Epithelial cell of proximal tubule (primary cell): Measurements from ENCODE around the gene EPAS1. TPM values are rescaled to one million over a fixed set of nuclear protein-coding genes. Genes with fewer than 3 reads are reported as not detected.

ENCODE experiments used
- DNase-seq: peaks from one replicate; pipeline ENCODE4 v3.0.0-alpha.2; 2011; ENCODE audit warnings: low read depth
- H3K4me3 ChIP-seq: 2 replicates; pipeline ENCODE4 v1.5.1; 2011; ENCODE audit warnings: low read depth, mild to moderate bottlenecking, low read length
- CTCF ChIP-seq: conservative IDR thresholded peaks from 2 replicates; pipeline ENCODE4 v1.5.1; 2012; ENCODE audit warnings: low read depth, mild to moderate bottlenecking, low read length
- total RNA-seq: library from RNA; depleted of rRNA; stranded (reverse); fragments of >200 nt; gene quantifications from 2 replicates; pipeline ENCODE4 v1.2.3, GENCODE V29; 2015

EPAS1 gene
- total RNA-seq, 1 donor from 2014 or later = 33.8 TPM

GRCh38 chr2:46352621-46353020 lies 55.4 kb downstream of the EPAS1 start:
- TF ChIP-seq CTCF = peak; percentile 18
- H3K4me3 ChIP-seq = no peak overlapping the region
- DNase-seq = no peak

GRCh38 chr2:46353509-46353908 lies 56.3 kb downstream of the EPAS1 start:
- TF ChIP-seq CTCF = no peak
- no peak overlapping the region for H3K4me3 ChIP-seq
- DNase-seq = no peak

GRCh38 chr2:46355756-46356155 lies 58.5 kb downstream of the EPAS1 start:
- no peak overlapping the region for H3K4me3 ChIP-seq
- DNase-seq = no peak
- no peak for TF ChIP-seq CTCF

GRCh38 chr2:46356991-46357390 lies 59.8 kb downstream of the EPAS1 start:
- no peak for TF ChIP-seq CTCF
- H3K4me3 ChIP-seq = no peak overlapping the region
- no peak for DNase-seq

GRCh38 chr2:46358713-46359112 lies 61.5 kb downstream of the EPAS1 start:
- DNase-seq = no peak
- H3K4me3 ChIP-seq = no peak overlapping the region
- no peak for TF ChIP-seq CTCF

- no peak for DNase-seq
These were observed 63.1 kb downstream of the EPAS1 start for GRCh38 chr2:46360303-46360702.

More at GRCh38 chr2:46360303-46360702, 63.1 kb downstream of the EPAS1 start:
- no peak for TF ChIP-seq CTCF
- H3K4me3 ChIP-seq = no peak overlapping the region
